ENCODE measurements around the gene GHITM. TPM values are rescaled to one million over a fixed set of nuclear protein-coding genes. Genes with fewer than 3 reads are reported as not detected.

GHITM gene
- total and polyA plus RNA-seq, 12 donors, result 77.3 to 492 (median 266) TPM

DNA sequence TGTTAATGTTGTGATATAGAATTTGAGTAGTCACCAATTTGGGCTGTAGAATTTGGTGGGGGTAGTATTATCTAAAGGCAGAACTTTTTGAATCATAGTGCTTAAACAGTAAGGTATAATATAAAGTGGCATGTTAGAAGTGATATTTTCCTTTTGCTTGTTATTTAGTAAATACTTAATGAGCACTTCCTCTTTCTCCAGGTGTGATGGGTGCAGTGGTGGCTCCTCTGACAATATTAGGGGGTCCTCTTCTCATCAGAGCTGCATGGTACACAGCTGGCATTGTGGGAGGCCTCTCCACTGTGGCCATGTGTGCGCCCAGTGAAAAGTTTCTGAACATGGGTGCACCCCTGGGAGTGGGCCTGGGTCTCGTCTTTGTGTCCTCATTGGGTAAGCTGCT is 10.5 kb downstream of the GHITM start:
- 91 to 96% (median 96%) methylated on average over 2 of the region's 2 CpGs for WGBS, 4 donors
- no peak overlapping the region for H3K27ac ChIP-seq
- peaks cover 0 to 95% of the 10 kb centered on the region in 2 donors for H3K36me3 ChIP-seq (replicated peaks in 1 of 2)
- no peaks in the 10 kb centered on the region for H3K9me3 ChIP-seq (replicated peaks in 1 of 3)
- H3K4me3 ChIP-seq, result no peak overlapping the region
- TF ChIP-seq, protein P1, sequence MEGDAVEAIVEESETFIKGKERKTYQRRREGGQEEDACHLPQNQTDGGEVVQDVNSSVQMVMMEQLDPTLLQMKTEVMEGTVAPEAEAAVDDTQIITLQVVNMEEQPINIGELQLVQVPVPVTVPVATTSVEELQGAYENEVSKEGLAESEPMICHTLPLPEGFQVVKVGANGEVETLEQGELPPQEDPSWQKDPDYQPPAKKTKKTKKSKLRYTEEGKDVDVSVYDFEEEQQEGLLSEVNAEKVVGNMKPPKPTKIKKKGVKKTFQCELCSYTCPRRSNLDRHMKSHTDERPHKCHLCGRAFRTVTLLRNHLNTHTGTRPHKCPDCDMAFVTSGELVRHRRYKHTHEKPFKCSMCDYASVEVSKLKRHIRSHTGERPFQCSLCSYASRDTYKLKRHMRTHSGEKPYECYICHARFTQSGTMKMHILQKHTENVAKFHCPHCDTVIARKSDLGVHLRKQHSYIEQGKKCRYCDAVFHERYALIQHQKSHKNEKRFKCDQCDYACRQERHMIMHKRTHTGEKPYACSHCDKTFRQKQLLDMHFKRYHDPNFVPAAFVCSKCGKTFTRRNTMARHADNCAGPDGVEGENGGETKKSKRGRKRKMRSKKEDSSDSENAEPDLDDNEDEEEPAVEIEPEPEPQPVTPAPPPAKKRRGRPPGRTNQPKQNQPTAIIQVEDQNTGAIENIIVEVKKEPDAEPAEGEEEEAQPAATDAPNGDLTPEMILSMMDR (IDR thresholded peaks at IDR 0.05), result no peak
- TF ChIP-seq POLR2A (IDR thresholded peaks at IDR 0.05), result no peak
- DNase-seq, result no peak
- H3K4me1 ChIP-seq (replicated peaks in 1 of 2), result no peaks in the 10 kb centered on the region
- intact Hi-C loops (cut with DNase I), result no loop called here
- H3K27me3 ChIP-seq, result no peaks in the 10 kb centered on the region

DNA sequence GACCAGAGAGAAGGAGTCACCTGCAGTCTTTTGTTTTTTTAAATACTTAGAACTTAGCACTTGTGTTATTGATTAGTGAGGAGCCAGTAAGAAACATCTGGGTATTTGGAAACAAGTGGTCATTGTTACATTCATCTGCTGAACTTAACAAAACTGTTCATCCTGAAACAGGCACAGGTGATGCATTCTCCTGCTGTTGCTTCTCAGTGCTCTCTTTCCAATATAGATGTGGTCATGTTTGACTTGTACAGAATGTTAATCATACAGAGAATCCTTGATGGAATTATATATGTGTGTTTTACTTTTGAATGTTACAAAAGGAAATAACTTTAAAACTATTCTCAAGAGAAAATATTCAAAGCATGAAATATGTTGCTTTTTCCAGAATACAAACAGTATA is 13.5 kb downstream of the GHITM start:
- H3K27ac ChIP-seq, result no peak overlapping the region
- H3K4me1 ChIP-seq (replicated peaks in 1 of 2), result no peaks in the 10 kb centered on the region
- no peak for DNase-seq
- H3K9me3 ChIP-seq (replicated peaks in 1 of 3), result no peaks in the 10 kb centered on the region
- peaks cover 0 to 74% of the 10 kb centered on the region in 2 donors for H3K36me3 ChIP-seq (replicated peaks in 1 of 2)
- intact Hi-C loops (cut with DNase I), result no loop called here
- no peak for TF ChIP-seq POLR2A (IDR thresholded peaks at IDR 0.05)
- TF ChIP-seq, protein P1 (IDR thresholded peaks at IDR 0.05), result no peak
- no peaks in the 10 kb centered on the region for H3K27me3 ChIP-seq
- no peak overlapping the region for H3K4me3 ChIP-seq

DNA sequence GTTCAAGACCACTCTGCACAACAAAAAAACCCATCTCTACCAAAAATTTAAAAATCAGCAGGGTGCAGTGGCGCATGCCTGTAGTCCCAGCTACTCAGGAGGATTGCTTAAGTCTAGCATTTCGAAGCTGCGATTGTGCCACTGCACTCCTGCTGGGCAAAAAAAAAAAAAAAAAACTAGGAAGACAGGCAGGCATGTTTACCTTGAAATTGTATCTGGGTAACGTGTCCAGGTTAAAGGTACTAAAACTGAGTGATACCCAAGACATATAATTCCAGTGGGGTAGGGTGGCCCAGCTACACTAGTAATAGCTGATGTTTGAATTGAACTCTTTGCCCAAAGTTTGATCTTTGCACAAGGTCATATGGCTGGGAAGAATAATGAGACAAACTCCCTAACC is 16.2 kb downstream of the GHITM start:
- no peak overlapping the region for H3K4me3 ChIP-seq
- H3K27ac ChIP-seq, result no peak overlapping the region
- TF ChIP-seq POLR2A (IDR thresholded peaks at IDR 0.05), result no peak
- TF ChIP-seq, protein P1 (IDR thresholded peaks at IDR 0.05), result no peak
- peaks cover 0 to 52% of the 10 kb centered on the region in 2 donors for H3K36me3 ChIP-seq (replicated peaks in 1 of 2)
- H3K9me3 ChIP-seq (replicated peaks in 1 of 3), result no peaks in the 10 kb centered on the region
- 90 to 95% (median 93%) methylated on average over 4 of the region's 4 CpGs for WGBS, 4 donors
- no peaks in the 10 kb centered on the region for H3K4me1 ChIP-seq (replicated peaks in 1 of 2)
- intact Hi-C loops (cut with DNase I), result no loop called here
- no peak for DNase-seq
- no peaks in the 10 kb centered on the region for H3K27me3 ChIP-seq

DNA sequence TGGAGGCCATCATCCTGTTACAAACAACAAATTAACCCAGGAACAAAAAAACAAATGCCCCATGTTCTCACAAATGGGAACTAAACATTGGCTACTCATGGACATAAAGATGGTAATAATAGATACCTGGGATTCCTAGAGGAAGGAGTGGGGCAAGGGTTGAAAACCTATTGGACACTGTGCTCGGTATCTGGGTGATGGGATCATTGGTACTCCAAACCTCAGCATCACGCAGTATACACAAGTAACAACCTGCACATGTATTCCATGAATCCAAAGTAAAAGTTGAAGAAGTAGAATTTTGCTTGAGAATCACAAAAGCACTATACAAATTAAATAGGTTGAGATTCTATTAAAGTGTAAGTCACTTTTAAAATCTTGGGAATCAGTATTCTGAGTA is 16.7 kb downstream of the GHITM start:
- Histone ChIP-seq H3K9me3 (replicated peaks in 1 of 3) (no peaks in the 10 kb centered on the region), H3K4me1 (replicated peaks in 1 of 2) (no peaks in the 10 kb centered on the region), H3K27me3 (no peaks in the 10 kb centered on the region), H3K27ac (no peak overlapping the region), H3K4me3 (no peak overlapping the region), H3K36me3 (replicated peaks in 1 of 2) (peaks cover 0 to 47% of the 10 kb centered on the region in 2 donors)
- TF ChIP-seq, protein P1 (IDR thresholded peaks at IDR 0.05), result no peak
- no peak for TF ChIP-seq POLR2A (IDR thresholded peaks at IDR 0.05)
- 94 to 98% (median 96%) methylated on average over 2 of the region's 2 CpGs for WGBS, 4 donors
- no peak for DNase-seq
- intact Hi-C loops (cut with DNase I), result no loop called here
